T-cell (primary cell): Measurements from ENCODE around the gene MYL4. TPM values are rescaled to one million over a fixed set of nuclear protein-coding genes. Genes with fewer than 3 reads are reported as not detected.
"Not testable (repeated sequence)": the region's sequence is repeated elsewhere in the genome, so short reads cannot be mapped to it uniquely, and the experiment has no call there.

Experiments used
- ATAC-seq, 4 experiments: fragments of 200-7000 bp in 3 of 4; fragments of 150-1000 bp in 1 of 4; cut with Tn5 transposase; replicated peaks in 1 of 4; 1 replicate in 3 of 4; 2 replicates in 1 of 4; pipeline ENCODE4 v1.10.0; 2021; ENCODE audit warnings: moderate library complexity in 3 of 4, mild to moderate bottlenecking in 2 of 4, moderate number of reproducible peaks in 1 of 4
- CTCF ChIA-PET, 2 donors: fragments of 300-600 bp; sonication (Branson Sonifier 250); formaldehyde crosslinking; loops; one replicate each; lab custom pipeline; 2022; ENCODE audit warnings: antibody characterized with exemption in 2 of 2; lab: Charles Lee
- POLR2A ChIA-PET, 2 donors: fragments of 300-600 bp; sonication (Branson Sonifier 250); formaldehyde crosslinking; loops; one replicate each; lab custom pipeline; 2022; ENCODE audit warnings: antibody characterized with exemption in 2 of 2; lab: Charles Lee
- DNase-seq, 35 experiments: peaks; one replicate each; pipeline versions ENCODE4 v3.0.0 to v3.0.0-alpha.2; 2013 to 2023
- H3K27ac ChIP-seq: one replicate; pipeline ENCODE4 v1.5.1; 2013; ENCODE audit warnings: low read length
- H3K27me3 ChIP-seq, 2 experiments: replicated peaks in 1 of 2; 1 replicate in 1 of 2; 2 replicates in 1 of 2; pipeline versions ENCODE4 v1.6.1 to v1.7.0; 2013; ENCODE audit warnings: low read length in 1 of 2, mixed read lengths in 1 of 2; ENCODE audit not compliant: control insufficient read depth in 2 of 2, insufficient read depth in 2 of 2; ENCODE audit errors: extremely low read depth in 1 of 2
- H3K36me3 ChIP-seq, 2 donors: 1 replicate in 1 of 2; 2 replicates in 1 of 2; pipeline versions ENCODE4 v1.6.1 to v1.7.0; 2013; ENCODE audit warnings: low read length in 1 of 2; ENCODE audit not compliant: control insufficient read depth in 2 of 2, insufficient read depth in 1 of 2; ENCODE audit errors: extremely low read depth in 1 of 2
- H3K4me1 ChIP-seq, 2 experiments: 1 replicate in 1 of 2; 2 replicates in 1 of 2; pipeline versions ENCODE4 v1.6.1 to v1.7.0; 2013; ENCODE audit warnings: low read length in 2 of 2, mixed read lengths in 1 of 2; ENCODE audit not compliant: insufficient read depth in 2 of 2, control insufficient read depth in 1 of 2; ENCODE audit errors: extremely low read depth in 1 of 2
- H3K4me3 ChIP-seq, 2 donors: 1 replicate in 1 of 2; 2 replicates in 1 of 2; pipeline versions ENCODE4 v1.5.1 to v1.7.0; 2013; ENCODE audit warnings: mild to moderate bottlenecking in 2 of 2, low read length in 1 of 2, moderate library complexity in 1 of 2; ENCODE audit not compliant: control insufficient read depth in 1 of 2; ENCODE audit errors: extremely low read depth in 1 of 2
- H3K9me3 ChIP-seq: 2 replicates; pipeline ENCODE4 v1.7.0; 2013
- H3K27ac Mint-ChIP-seq, 2 donors: one replicate each; pipeline ENCODE4 v1.8.0; 2020 to 2021; ENCODE audit warnings: mild to moderate bottlenecking in 2 of 2, mixed read lengths in 2 of 2
- H3K27me3 Mint-ChIP-seq, 2 donors: one replicate each; pipeline ENCODE4 v1.8.0; 2021 to 2022; ENCODE audit warnings: mixed read lengths in 2 of 2
- H3K36me3 Mint-ChIP-seq: one replicate; pipeline ENCODE4 v1.8.0; 2021; ENCODE audit warnings: mixed read lengths
- H3K4me1 Mint-ChIP-seq, 3 donors: one replicate each; pipeline ENCODE4 v1.8.0; 2020 to 2022; ENCODE audit warnings: mixed read lengths in 3 of 3, mild to moderate bottlenecking in 1 of 3
- H3K4me3 Mint-ChIP-seq, 3 donors: one replicate each; pipeline ENCODE4 v1.8.0; 2020 to 2022; ENCODE audit warnings: mild to moderate bottlenecking in 3 of 3, mixed read lengths in 3 of 3, moderate library complexity in 3 of 3
- H3K9me3 Mint-ChIP-seq, 3 donors: one replicate each; pipeline ENCODE4 v1.8.0; 2020 to 2022; ENCODE audit warnings: mixed read lengths in 3 of 3
- WGBS: methylation state at CpG from one replicate; pipeline ENCODE4 v1.1.5; 2013; ENCODE audit warnings: missing lambda C conversion rate; ENCODE audit not compliant: insufficient coverage; 5-methylcytosine and 5-hydroxymethylcytosine counted together
- total RNA-seq, 35 experiments: library from RNA in 6 of 35; stranded (reverse) in 6 of 35; fragments of 120-200 nt in 1 of 35; gene quantifications; one replicate each; pipeline versions ENCODE4 v1.2.1 to v1.2.4 and lab custom pipeline; 2013 to 2026

Gene MYL4
- total RNA-seq, 5 donors from 2014 or later (not counting 1 experiment from before 2014, with no cell fraction given) = not detected

- H3K4me3 ChIP-seq = no peak overlapping the region
Observed at GRCh38 chr17:47214931-47215330, 5.8 kb downstream of the MYL4 start.

GRCh38 chr17:47216821-47217220, 7.7 kb downstream of the MYL4 start:
- H3K27me3 Mint-ChIP-seq, H3K4me3 ChIP-seq, H3K36me3 Mint-ChIP-seq, H3K9me3 Mint-ChIP-seq, H3K9me3 ChIP-seq, ATAC-seq, H3K36me3 ChIP-seq, H3K27me3 ChIP-seq, DNase-seq, H3K27ac ChIP-seq: not testable (repeated sequence)
- H3K4me1 ChIP-seq = peaks cover 7 to 47% of the 10 kb centered on the region in 2 experiments
- H3K27ac Mint-ChIP-seq = peak overlapping the region; percentile 55 to 67
- no CpG with 5 or more reads among the region's 4 CpGs for WGBS
- peaks cover 22 to 48% (median 43%) of the 10 kb centered on the region in 3 donors for H3K4me1 Mint-ChIP-seq
- CTCF ChIA-PET = interaction anchor here in 1 of 2 donors (0.6 to 0.7 kb wide), 2 partner anchors 17 to 1126 kb away, joined by 3 to 4 read pairs; no protein-coding TSS in a partner anchor
- POLR2A ChIA-PET = interaction anchor here in 1 of 2 donors (0.6 kb wide), 1 partner anchor 11 kb away, joined by 5 read pairs; no protein-coding TSS in a partner anchor
- peak overlapping the region in 1 of 3 donors; percentile 15 for H3K4me3 Mint-ChIP-seq

More at GRCh38 chr17:47214931-47215330, 5.8 kb downstream of the MYL4 start:
- ATAC-seq (no peak), DNase-seq (no peak)
- H3K9me3 Mint-ChIP-seq = no peaks in the 10 kb centered on the region
- POLR2A ChIA-PET = interaction anchor here in 1 of 2 donors (0.7 kb wide), 1 partner anchor 37 kb away, joined by 3 read pairs; no protein-coding TSS in a partner anchor
- Histone ChIP-seq H3K27me3 (no peaks in the 10 kb centered on the region), H3K4me1 (peaks cover 4 to 32% of the 10 kb centered on the region in 2 experiments), H3K9me3 (no peaks in the 10 kb centered on the region), H3K27ac (no peak overlapping the region), H3K36me3 (no peaks in the 10 kb centered on the region)
- CTCF ChIA-PET = interaction anchor here in 1 of 2 donors (1.3 kb wide), 1 partner anchor 9 kb away, joined by 3 read pairs; no protein-coding TSS in a partner anchor
- no peak overlapping the region for H3K27ac Mint-ChIP-seq
- no peaks in the 10 kb centered on the region for H3K27me3 Mint-ChIP-seq
- peaks cover 6 to 31% (median 26%) of the 10 kb centered on the region in 3 donors for H3K4me1 Mint-ChIP-seq
- no peaks in the 10 kb centered on the region for H3K36me3 Mint-ChIP-seq
- WGBS = no CpG with 5 or more reads among the region's 3 CpGs
- no peak overlapping the region for H3K4me3 Mint-ChIP-seq

GRCh38 chr17:47217279-47217678, 8.1 kb downstream of the MYL4 start:
- DNase-seq (peak in 2 of 35 experiments; percentile 27 to 60), ATAC-seq (peak; percentile 59 to 87 (median 80))
- Mint-ChIP-seq H3K4me1 (peaks cover 23 to 48% (median 43%) of the 10 kb centered on the region in 3 donors), H3K27ac (peak overlapping the region; percentile 55 to 67), H3K4me3 (peak overlapping the region in 1 of 3 donors; percentile 15)
- CTCF ChIA-PET = interaction anchor here in 1 of 2 donors (0.6 to 0.7 kb wide), 2 partner anchors 17 to 1126 kb away, joined by 3 to 4 read pairs; no protein-coding TSS in a partner anchor
- H3K4me1 ChIP-seq = peaks cover 7 to 47% of the 10 kb centered on the region in 2 experiments
- not testable (repeated sequence) for H3K9me3 ChIP-seq, H3K9me3 Mint-ChIP-seq, H3K27me3 Mint-ChIP-seq, H3K36me3 ChIP-seq, H3K27ac ChIP-seq, H3K4me3 ChIP-seq, H3K27me3 ChIP-seq, H3K36me3 Mint-ChIP-seq
- POLR2A ChIA-PET = interaction anchor here (0.6 to 0.7 kb wide), 2 partner anchors 11 to 71 kb away, joined by 4 to 5 read pairs; no protein-coding TSS in a partner anchor
- WGBS = no CpG with 5 or more reads among the region's 2 CpGs

GRCh38 chr17:47218896-47219430, 9.8 kb downstream of the MYL4 start:
- CTCF ChIA-PET = interaction anchor here in 1 of 2 donors (0.7 kb wide), 1 partner anchor 436 kb away, joined by 3 read pairs; no protein-coding TSS in a partner anchor
- H3K27ac ChIP-seq = no peak overlapping the region
- H3K27me3 Mint-ChIP-seq = no peaks in the 10 kb centered on the region
- 77% methylated on average over 3 of the region's 6 CpGs for WGBS
- H3K36me3 ChIP-seq = no peaks in the 10 kb centered on the region
- no peak overlapping the region for H3K4me3 ChIP-seq
- no peak overlapping the region for H3K4me3 Mint-ChIP-seq
- peaks cover 23 to 48% (median 43%) of the 10 kb centered on the region in 3 donors for H3K4me1 Mint-ChIP-seq
- no peak for DNase-seq
- H3K9me3 Mint-ChIP-seq = no peaks in the 10 kb centered on the region
- no peak for ATAC-seq
- H3K27me3 ChIP-seq = peaks cover 0 to 2% of the 10 kb centered on the region in 2 experiments
- H3K4me1 ChIP-seq = peaks cover 7 to 47% of the 10 kb centered on the region in 2 experiments
- no peaks in the 10 kb centered on the region for H3K9me3 ChIP-seq
- POLR2A ChIA-PET = no interaction called here
- H3K27ac Mint-ChIP-seq = peak overlapping the region; percentile 67 to 75
- H3K36me3 Mint-ChIP-seq = no peaks in the 10 kb centered on the region

GRCh38 chr17:47219621-47220475, 10.7 kb downstream of the MYL4 start:
- WGBS = 95% methylated on average over 12 of the region's 21 CpGs
- no peaks in the 10 kb centered on the region for H3K9me3 ChIP-seq
- no peaks in the 10 kb centered on the region for H3K9me3 Mint-ChIP-seq
- peak overlapping the region; percentile 48 to 49 for H3K27ac Mint-ChIP-seq
- no peak overlapping the region for H3K4me3 ChIP-seq
- ChIA-PET CTCF (interaction anchor here in 1 of 2 donors (0.8 to 1.0 kb wide), 2 partner anchors 15 to 26 kb away, joined by 3 to 5 read pairs; no protein-coding TSS in a partner anchor), POLR2A (interaction anchor here in 1 of 2 donors (0.6 kb wide), 1 partner anchor 60 kb away, joined by 5 read pairs; no protein-coding TSS in a partner anchor)
- no peaks in the 10 kb centered on the region for H3K36me3 ChIP-seq
- H3K27ac ChIP-seq = peak overlapping the region; percentile 56
- no peak for DNase-seq
- no peaks in the 10 kb centered on the region for H3K27me3 Mint-ChIP-seq
- ATAC-seq = no peak
- H3K4me3 Mint-ChIP-seq = peak overlapping the region in 1 of 3 donors; percentile 49
- H3K27me3 ChIP-seq = peaks cover 0 to 2% of the 10 kb centered on the region in 2 experiments
- peaks cover 23 to 48% (median 43%) of the 10 kb centered on the region in 3 donors for H3K4me1 Mint-ChIP-seq
- no peaks in the 10 kb centered on the region for H3K36me3 Mint-ChIP-seq
- peaks cover 7 to 47% of the 10 kb centered on the region in 2 experiments for H3K4me1 ChIP-seq
